Hepatocyte (in vitro differentiated cells): ENCODE results near the gene SFXN5.

ENCODE experiments used
- CTCF ChIP-seq: fragments of 200-600 bp; sonication (generic); IDR thresholded peaks from 2 replicates; pipeline ENCODE4 v1.5.1; 2016; ENCODE audit warnings: antibody characterized with exemption, mild to moderate bottlenecking; ENCODE audit not compliant: poor library complexity
- EZH2 ChIP-seq: fragments of 200-600 bp; sonication (generic); IDR thresholded peaks from 2 replicates; pipeline ENCODE4 v1.6.1; 2016; ENCODE audit warnings: antibody characterized with exemption, mild to moderate bottlenecking, borderline replicate concordance

GRCh38 chr2:73032702-73033097, 38.8 kb downstream of the SFXN5 start:
- TF ChIP-seq EZH2: no peak
- no peak for TF ChIP-seq CTCF
